Loucy (cell line): ENCODE results near the gene PPP2R1B.

ENCODE experiments used
- H2AFZ ChIP-seq: fragments of 200-600 bp; sonication (generic); 2 replicates; pipeline ENCODE4 v1.6.0; 2016; ENCODE audit warnings: antibody characterized with exemption, mild to moderate bottlenecking, low read length, moderate library complexity
- H3F3A ChIP-seq: fragments of 200-600 bp; 2 replicates; pipeline ENCODE4 v1.6.0; 2016; ENCODE audit warnings: antibody characterized with exemption, low read depth, mild to moderate bottlenecking
- H3K27me3 ChIP-seq: fragments of 200-600 bp; sonication (generic); 2 replicates; pipeline ENCODE4 v1.6.1; 2014; ENCODE audit warnings: low read length, mild to moderate bottlenecking; ENCODE audit not compliant: insufficient read depth, poor library complexity, severe bottlenecking
- H3K36me3 ChIP-seq: fragments of 200-600 bp; sonication (generic); 2 replicates; pipeline ENCODE4 v1.6.1; 2016; ENCODE audit warnings: low read length; ENCODE audit not compliant: insufficient read depth
- H3K4me1 ChIP-seq: fragments of 200-600 bp; sonication (generic); 2 replicates; pipeline ENCODE4 v1.5.1; 2014; ENCODE audit warnings: low read length, mild to moderate bottlenecking; ENCODE audit not compliant: insufficient read depth, poor library complexity, severe bottlenecking
- H3K4me2 ChIP-seq: fragments of 200-600 bp; sonication (generic); 2 replicates; pipeline ENCODE4 v1.6.0; 2014; ENCODE audit warnings: antibody characterized with exemption, low read length, low read depth, mild to moderate bottlenecking; ENCODE audit not compliant: poor library complexity, severe bottlenecking
- H3K4me3 ChIP-seq: fragments of 200-600 bp; sonication (generic); 2 replicates; pipeline ENCODE4 v1.5.1; 2014; ENCODE audit warnings: low read length, mild to moderate bottlenecking, mixed read lengths; ENCODE audit not compliant: poor library complexity, severe bottlenecking
- H3K79me2 ChIP-seq: fragments of 200-600 bp; sonication (generic); 2 replicates; pipeline ENCODE4 v1.6.1; 2014; ENCODE audit warnings: low read length; ENCODE audit not compliant: insufficient read depth
- H3K9ac ChIP-seq: fragments of 200-600 bp; sonication (generic); 2 replicates; pipeline ENCODE4 v1.6.0; 2014; ENCODE audit warnings: mild to moderate bottlenecking, low read depth, low read length, moderate library complexity; ENCODE audit not compliant: poor library complexity, severe bottlenecking
- H3K9me2 ChIP-seq: fragments of 200-600 bp; sonication (generic); replicated peaks from 2 replicates; pipeline ENCODE4 v1.6.1; 2016; ENCODE audit warnings: low read depth, low read length, mixed read lengths
- H3K9me3 ChIP-seq: fragments of 200-600 bp; sonication (generic); 2 replicates; pipeline ENCODE4 v1.6.1; 2014; ENCODE audit warnings: mild to moderate bottlenecking, antibody characterized with exemption, low read length, low read depth; ENCODE audit not compliant: insufficient read depth
- H4K20me1 ChIP-seq: fragments of 200-600 bp; sonication (generic); 2 replicates; pipeline ENCODE4 v1.6.0; 2014; ENCODE audit warnings: antibody characterized with exemption, low read length, mild to moderate bottlenecking; ENCODE audit not compliant: insufficient read depth, poor library complexity, severe bottlenecking
- CTCF ChIP-seq: fragments of 200-600 bp; sonication (generic); conservative IDR thresholded peaks from 2 replicates; pipeline ENCODE4 v1.5.1; 2014; ENCODE audit warnings: mild to moderate bottlenecking, antibody characterized with exemption, low read length
- EZH2phosphoT487 ChIP-seq: fragments of 200-600 bp; IDR thresholded peaks from 2 replicates; pipeline ENCODE4 v1.6.1; 2018; ENCODE audit warnings: antibody characterized with exemption, mild to moderate bottlenecking, moderate library complexity, borderline replicate concordance

PPP2R1B gene

GRCh38 chr11:111801135-111801534 lies 34.9 kb upstream of the PPP2R1B start:
- H3F3A ChIP-seq, result no peaks in the 10 kb centered on the region
- H3K9me2 ChIP-seq, result no peaks in the 10 kb centered on the region
- H3K27me3 ChIP-seq, result no peaks in the 10 kb centered on the region
- no peak overlapping the region for H3K4me3 ChIP-seq
- H3K4me2 ChIP-seq, result no peak overlapping the region
- no peaks in the 10 kb centered on the region for H4K20me1 ChIP-seq
- no peaks in the 10 kb centered on the region for H3K9me3 ChIP-seq
- peaks cover 73% of the 10 kb centered on the region for H3K36me3 ChIP-seq
- H3K9ac ChIP-seq, result no peak overlapping the region
- no peak for TF ChIP-seq CTCF
- no peak for TF ChIP-seq EZH2phosphoT487
- H2AFZ ChIP-seq, result no peak overlapping the region
- H3K79me2 ChIP-seq, result no peaks in the 10 kb centered on the region
- no peaks in the 10 kb centered on the region for H3K4me1 ChIP-seq

GRCh38 chr11:111798279-111798678 lies 32.1 kb upstream of the PPP2R1B start:
- H3K4me1 ChIP-seq, result peaks cover 5% of the 10 kb centered on the region
- H3K79me2 ChIP-seq, result no peaks in the 10 kb centered on the region

GRCh38 chr11:111797145-111797581 lies 31.0 kb upstream of the PPP2R1B start:
- TF ChIP-seq EZH2phosphoT487 (no peak), CTCF (no peak)
- H3F3A ChIP-seq, result no peaks in the 10 kb centered on the region
- H2AFZ ChIP-seq, result no peak overlapping the region
- H4K20me1 ChIP-seq, result no peaks in the 10 kb centered on the region
- H3K9ac ChIP-seq, result no peak overlapping the region
- H3K79me2 ChIP-seq, result no peaks in the 10 kb centered on the region
- no peaks in the 10 kb centered on the region for H3K9me3 ChIP-seq
- peaks cover 5% of the 10 kb centered on the region for H3K4me1 ChIP-seq
- no peak overlapping the region for H3K4me2 ChIP-seq
- H3K36me3 ChIP-seq, result peaks cover 54% of the 10 kb centered on the region; the same call in 1 of the 2 replicates
- no peak overlapping the region for H3K4me3 ChIP-seq
- no peaks in the 10 kb centered on the region for H3K9me2 ChIP-seq
- no peaks in the 10 kb centered on the region for H3K27me3 ChIP-seq

More at GRCh38 chr11:111798279-111798678, 32.1 kb upstream of the PPP2R1B start:
- Histone ChIP-seq H3K9me3 (no peaks in the 10 kb centered on the region), H3K9ac (no peak overlapping the region), H2AFZ (no peak overlapping the region), H3K36me3 (peaks cover 57% of the 10 kb centered on the region; the same call in 1 of the 2 replicates), H3K4me3 (no peak overlapping the region), H3K4me2 (no peak overlapping the region), H3K27me3 (no peaks in the 10 kb centered on the region), H3F3A (no peaks in the 10 kb centered on the region), H3K9me2 (no peaks in the 10 kb centered on the region), H4K20me1 (no peaks in the 10 kb centered on the region)
- no peak for TF ChIP-seq EZH2phosphoT487
- TF ChIP-seq CTCF, result no peak
